GM21737 (cell line): Measurements from ENCODE around the gene FBP1.
"Not testable (repeated sequence)": the region's sequence is repeated elsewhere in the genome, so short reads cannot be mapped to it uniquely, and the experiment has no call there.

Experiments
- ATAC-seq: cut with Tn5 transposase; IDR thresholded peaks from one replicate; pipeline ENCODE4 v1.9.1; 2021; ENCODE audit warnings: mild to moderate bottlenecking, moderate library complexity; ENCODE audit not compliant: unreplicated experiment

The FBP1 gene

GRCh38 chr9:94623253-94623652 is 16.1 kb downstream of the FBP1 start:
- no peak for ATAC-seq

DNA sequence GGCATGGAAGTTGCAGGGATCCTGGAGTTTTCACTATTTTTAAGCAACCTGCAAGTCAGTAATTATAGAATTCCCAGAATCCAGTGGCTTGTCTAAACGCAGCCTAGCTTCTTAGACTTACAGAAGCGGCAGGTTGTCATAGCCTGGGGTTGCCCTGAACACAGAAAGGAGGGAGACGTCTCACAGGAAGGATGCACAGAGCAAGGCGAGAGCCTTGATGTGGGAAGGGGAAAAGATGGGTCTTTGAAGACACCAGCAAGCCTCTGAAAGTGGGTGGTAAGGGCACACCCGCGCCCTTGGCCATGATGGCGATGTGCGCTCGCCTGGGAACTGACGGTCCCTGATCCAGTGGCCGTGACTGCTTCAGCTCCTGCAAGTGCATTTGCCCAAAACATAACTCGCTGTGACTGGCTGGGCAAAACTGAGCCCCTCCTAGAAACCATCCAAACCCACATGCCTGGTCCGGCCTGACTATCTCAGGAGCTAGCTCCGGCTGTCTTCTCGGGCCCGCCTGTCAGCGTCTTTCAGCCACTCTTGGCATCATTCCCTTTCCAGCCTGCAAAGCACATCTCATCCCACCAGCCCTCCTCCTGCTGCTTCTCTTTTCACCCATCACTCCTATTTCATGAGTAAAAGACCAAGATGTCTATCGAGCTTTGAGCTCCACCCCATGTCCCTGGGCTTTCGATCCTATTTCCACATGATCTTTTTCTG is 17.1 kb downstream of the FBP1 start:
- no peak for ATAC-seq

DNA sequence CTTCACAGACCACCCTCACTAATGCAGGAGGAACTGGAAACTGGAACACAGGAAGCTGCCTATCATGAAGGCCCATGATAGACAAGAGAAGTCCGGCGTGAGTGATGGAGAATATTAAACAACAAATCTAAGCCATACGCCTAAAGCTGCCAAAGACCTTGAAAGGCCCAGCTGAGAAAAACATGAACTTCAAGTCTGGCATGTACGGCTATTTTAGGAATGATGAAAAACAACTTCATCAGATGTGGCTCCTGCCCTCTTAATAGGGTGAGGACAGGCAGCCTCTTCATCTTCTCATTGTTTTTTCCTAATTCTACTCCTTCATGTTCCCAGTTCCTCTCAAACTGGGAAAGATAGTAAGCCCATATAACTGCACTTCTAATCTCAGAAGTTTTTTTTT is 20.3 kb downstream of the FBP1 start:
- ATAC-seq: no peak

GRCh38 chr9:94613003-94613402 is 26.3 kb downstream of the FBP1 start:
- ATAC-seq: no peak

DNA sequence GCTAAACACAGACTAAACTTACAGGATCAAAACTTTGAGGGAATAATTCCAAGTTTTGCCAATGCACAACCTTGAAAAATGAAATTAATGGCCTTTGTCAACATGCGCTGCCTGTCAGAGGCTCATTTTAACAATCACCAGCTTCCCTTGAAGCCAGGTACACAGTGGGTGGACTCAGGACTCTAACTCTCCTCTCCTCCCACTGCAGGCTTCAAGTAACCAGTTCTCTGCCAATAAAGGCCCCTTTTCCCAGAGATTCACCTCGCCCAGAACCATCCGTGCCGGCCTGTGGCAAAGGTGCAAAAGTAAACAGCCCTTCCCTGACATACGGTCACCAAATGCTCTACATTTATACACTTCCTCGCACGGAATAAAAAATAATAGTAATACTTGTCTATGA is 27.2 kb downstream of the FBP1 start:
- no peak for ATAC-seq

DNA sequence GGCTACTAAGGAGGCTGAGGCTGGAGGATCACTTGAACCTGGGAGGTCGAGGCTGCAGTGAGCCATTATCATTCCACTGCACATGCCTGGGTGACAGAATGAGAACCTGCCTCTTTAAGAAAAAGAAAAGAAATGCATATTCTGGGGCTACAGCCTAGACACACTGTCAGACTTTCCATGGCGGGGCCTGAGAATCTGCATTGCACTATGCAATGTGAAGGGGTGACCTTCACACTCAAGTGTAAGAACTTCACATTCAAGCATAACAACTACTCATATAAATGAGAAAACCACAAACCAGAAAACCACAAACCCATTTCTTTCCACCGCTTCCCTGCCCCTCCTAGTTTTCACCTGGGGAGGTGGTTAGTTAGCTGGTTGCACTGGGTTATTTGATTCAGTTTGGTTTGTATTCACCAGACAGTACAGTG is 27.7 kb downstream of the FBP1 start:
- ATAC-seq: no peak

- ATAC-seq: no peak
Observed at GRCh38 chr9:94610181-94610606, 29.1 kb downstream of the FBP1 start.

GRCh38 chr9:94607423-94607691 is 32.0 kb downstream of the FBP1 start:
- no peak for ATAC-seq

- no peak for ATAC-seq
Observed at GRCh38 chr9:94606646-94607422, 32.5 kb downstream of the FBP1 start.

DNA sequence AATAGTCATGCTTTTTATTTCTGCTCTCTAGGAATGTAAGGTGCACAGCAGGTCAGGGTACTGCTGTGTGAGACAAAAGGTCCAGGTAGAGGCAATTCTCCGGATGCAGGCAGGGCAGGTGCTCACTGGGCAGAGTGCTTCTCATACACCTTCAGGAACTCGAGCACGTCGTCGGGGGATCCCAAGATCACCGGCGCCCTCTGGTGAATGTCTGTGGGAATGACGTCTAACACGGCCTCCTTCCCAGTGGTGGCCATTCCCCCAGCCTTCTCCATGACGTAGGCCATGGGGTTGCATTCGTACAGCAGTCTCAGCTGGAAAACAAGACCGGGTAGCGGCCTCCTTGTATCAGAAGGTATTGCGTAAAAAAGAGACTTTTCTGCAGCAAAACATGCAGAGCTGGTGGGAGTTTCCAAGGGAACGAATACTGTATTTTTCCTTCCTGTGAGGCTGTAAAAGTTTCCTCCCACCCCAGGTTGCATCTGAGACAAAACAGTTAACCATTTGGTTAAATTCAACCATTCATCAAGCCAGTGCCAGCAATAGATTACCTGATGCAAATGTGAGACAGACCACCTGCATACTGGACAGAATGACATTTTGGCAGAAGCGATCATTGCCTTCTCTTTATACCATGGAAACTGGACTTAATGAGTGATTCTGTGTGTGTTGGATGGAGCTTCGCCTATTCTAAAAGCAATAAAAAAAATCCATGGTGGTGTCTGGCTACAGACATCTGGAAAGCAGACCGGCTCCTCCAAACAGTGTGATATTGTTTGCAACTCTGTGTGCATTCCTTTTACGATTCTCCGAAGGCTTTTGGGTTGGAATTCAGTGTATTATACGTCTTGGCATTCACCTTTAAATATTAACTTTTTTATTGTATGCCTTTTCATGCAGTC is 35.8 kb downstream of the FBP1 start:
- no peak for ATAC-seq

GRCh38 chr9:94602666-94603065 is 36.7 kb downstream of the FBP1 start:
- ATAC-seq: no peak

GRCh38 chr9:94600715-94601114 is 38.6 kb downstream of the FBP1 start:
- no peak for ATAC-seq

DNA sequence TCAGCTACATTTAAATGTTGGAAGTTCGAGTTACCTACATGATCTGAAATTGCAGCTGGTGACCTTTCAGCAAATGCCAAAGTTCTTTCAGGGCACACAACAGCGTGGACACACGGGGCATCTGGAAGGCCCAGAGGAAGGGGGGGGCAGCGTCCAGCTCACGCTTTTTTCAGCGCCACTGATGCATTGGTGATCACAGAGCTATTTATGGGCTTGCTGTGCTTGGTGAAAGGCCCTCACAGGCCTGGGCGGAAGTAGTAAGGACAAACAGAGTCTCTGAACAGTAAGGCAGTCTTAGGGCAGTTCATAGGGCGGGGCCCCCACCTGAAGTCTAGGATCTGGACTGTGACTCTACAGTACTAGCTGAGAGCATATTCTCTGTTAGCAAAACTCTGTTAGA is 39.1 kb downstream of the FBP1 start:
- ATAC-seq: no peak

DNA sequence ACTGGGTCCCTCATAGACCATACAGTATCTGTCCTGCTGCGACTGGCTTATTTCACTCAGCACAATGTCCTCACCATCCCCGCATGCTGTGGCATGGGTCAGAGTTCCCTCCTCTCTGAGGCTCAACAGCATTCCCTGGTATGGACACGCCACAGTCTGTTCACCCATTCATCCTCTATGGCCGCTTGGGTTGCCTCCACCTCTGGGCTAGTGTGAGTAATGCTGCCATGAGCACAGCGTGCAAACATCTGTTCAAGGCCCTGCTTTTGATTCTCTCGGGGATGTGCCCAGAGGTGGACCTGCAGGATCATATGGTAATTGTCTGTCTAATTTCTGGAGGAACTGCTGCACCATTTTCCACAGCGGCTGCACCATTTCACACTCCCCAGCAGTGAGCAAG is 40.2 kb downstream of the FBP1 start:
- ATAC-seq: no peak

- ATAC-seq: no peak
Observed at GRCh38 chr9:94593459-94594345, 45.6 kb downstream of the FBP1 start, which contains the start of gene FBP2. Gene FBP2, minus strand, starts transcription at chr9:94593824. Its CDS starts 98 bp downstream, at chr9:94593726.

GRCh38 chr9:94592683-94593082 is 46.6 kb downstream of the FBP1 start:
- not testable (repeated sequence) for ATAC-seq

GRCh38 chr9:94591876-94592275 is 47.4 kb downstream of the FBP1 start:
- ATAC-seq: no peak

DNA sequence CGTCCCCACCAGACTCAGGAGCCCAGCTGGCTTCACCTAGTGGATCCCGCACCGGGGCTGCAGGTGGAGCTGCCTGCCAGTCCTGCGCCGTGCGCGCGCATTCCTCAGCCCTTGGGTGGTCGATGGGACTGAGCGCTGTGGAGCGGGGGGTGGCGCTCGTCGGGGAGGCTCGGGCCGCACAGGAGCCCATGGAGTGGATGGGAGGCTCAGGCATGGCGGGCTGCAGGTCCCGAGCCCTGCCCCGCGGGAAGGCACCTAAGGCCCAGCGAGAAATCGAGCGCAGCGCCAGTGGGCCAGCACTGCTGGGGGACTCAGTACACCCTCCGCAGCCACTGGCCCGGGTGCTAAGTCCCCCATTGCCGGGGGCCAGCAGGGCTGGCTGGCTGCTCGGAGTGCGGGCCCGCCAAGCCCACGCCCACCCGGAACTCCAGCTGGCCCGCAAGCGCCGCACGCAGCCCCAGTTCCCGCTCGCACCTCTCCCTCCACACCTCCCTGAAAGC is 48.2 kb downstream of the FBP1 start:
- ATAC-seq: not testable (repeated sequence)

DNA sequence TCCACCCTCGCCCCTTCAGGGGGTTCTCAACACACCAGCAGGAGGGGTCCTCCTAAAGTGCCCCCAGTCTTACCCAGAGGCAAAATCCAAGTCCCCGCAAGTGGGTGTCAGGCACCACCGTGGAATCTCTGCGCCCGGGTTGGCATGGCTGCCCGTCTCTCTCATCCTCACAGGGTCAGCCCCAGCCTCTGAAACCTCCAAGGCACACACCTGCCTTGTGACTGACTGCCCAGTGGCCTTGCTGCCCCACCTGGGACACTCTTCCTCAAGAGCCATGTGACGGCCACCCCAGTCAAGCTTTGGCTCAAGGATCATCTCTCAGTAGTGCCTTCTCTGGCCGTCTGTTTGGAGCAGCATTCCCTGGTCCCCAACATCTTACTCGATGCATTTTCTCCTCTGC is 50.6 kb downstream of the FBP1 start:
- ATAC-seq: no peak

GRCh38 chr9:94586814-94587213 is 52.5 kb downstream of the FBP1 start:
- no peak for ATAC-seq
